GM21390 (cell line): ENCODE data around the gene ATP5PO.

Source experiments
- ATAC-seq: cut with Tn5 transposase; IDR thresholded peaks from one replicate; pipeline ENCODE4 v1.9.1; 2021; ENCODE audit not compliant: unreplicated experiment

ATP5PO gene

GRCh38 chr21:33901412-33902288 lies 14.0 kb downstream of the ATP5PO start:
- no peak for ATAC-seq

- no peak for ATAC-seq
Measured at GRCh38 chr21:33899199-33899598, 16.4 kb downstream of the ATP5PO start.

- no peak for ATAC-seq
Measured at GRCh38 chr21:33898586-33898985, 17.0 kb downstream of the ATP5PO start.

DNA sequence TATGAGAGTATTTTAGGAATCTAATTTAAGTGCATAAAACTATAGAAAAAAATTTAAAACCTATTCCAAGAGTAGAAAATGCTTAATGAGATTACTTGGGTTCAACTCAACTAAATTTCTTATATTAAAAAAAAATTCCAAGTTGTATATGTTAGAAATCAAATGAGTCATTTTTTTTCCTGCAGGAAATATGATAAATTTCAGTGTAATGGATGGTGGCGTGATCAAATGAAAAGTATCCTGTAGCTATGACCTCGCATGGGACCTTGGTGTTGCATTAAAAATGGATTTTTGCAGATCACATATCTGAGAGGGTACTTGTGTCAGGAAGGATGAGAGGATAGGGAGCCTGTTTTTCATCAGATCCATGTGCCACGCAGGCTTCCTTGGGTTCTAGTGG lies 17.9 kb downstream of the ATP5PO start:
- ATAC-seq: no peak

- no peak for ATAC-seq
Measured at GRCh38 chr21:33897098-33897497, 18.5 kb downstream of the ATP5PO start.

GRCh38 chr21:33896691-33897090 lies 18.9 kb downstream of the ATP5PO start:
- no peak for ATAC-seq

- ATAC-seq: no peak
Measured at GRCh38 chr21:33895356-33895755, 20.2 kb downstream of the ATP5PO start.

DNA sequence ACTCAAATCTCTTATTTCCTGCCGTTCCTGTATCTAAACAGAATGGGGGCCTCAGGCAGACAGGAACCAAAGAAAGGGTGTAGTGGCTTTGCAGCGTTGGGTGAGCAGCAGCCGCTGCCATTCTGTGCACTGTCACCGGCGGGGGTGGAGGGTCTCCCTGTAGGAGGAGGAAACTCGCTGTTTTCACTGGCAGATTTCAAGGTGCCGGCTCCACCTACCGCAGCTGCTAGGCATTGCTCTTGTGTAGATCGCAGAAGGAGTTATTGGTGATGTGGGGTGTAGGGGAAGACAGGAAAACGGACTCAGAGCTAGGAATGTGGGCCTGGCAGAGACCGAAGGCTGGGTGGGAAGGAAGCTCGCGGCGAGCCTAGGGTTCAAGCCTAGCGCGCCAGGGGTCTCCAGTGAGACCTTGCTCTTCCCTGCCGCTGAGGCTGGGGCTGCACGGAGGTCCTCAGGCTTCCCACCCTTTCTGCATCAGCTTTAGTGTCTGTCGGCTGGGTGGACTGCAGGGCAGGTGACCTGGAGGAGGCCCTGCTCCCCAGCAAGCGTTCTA lies 20.8 kb downstream of the ATP5PO start:
- ATAC-seq: no peak

- ATAC-seq: no peak
Measured at GRCh38 chr21:33893917-33894316, 21.7 kb downstream of the ATP5PO start.

DNA sequence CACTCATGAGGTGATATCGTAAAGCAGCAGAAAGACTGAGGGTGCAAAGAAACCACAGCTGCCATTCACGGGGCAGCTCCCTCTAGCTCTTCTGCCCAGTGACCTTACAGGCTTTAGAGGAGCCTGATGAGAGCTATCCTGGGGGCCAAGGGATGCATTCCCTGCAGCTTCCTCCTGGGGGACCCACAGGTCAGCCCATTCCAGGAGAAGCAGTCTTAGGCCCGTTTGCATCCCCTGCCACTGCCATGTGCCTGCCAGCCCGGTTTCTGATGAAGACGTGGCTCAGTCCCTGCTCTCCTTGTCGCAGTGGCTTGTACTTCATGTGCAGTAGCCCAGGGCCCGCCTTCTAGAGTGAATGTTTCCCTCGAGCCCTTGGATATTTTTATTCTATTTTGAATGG lies 22.8 kb downstream of the ATP5PO start:
- no peak for ATAC-seq

- no peak for ATAC-seq
Measured at GRCh38 chr21:33890187-33890586, 25.4 kb downstream of the ATP5PO start.

GRCh38 chr21:33886321-33886720 lies 29.3 kb downstream of the ATP5PO start:
- no peak for ATAC-seq

DNA sequence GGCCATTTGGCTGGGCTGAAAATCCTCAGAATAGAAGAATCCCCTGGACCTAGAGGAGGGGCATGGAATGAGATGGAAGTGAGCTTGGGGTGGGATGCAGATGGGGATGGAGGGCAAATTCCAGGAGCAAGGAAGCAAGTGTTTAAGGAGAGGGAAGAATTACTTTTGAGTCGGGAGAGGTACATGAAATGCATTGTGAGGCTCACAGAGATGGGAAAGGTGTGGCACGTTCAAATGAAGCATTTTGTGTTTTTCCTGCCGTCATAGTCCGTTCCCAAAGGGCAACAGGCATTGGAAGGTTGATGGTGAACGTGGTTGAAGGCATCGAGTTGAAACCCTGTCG lies 30.5 kb downstream of the ATP5PO start:
- no peak for ATAC-seq

GRCh38 chr21:33884376-33885171 lies 31.0 kb downstream of the ATP5PO start:
- ATAC-seq: no peak

DNA sequence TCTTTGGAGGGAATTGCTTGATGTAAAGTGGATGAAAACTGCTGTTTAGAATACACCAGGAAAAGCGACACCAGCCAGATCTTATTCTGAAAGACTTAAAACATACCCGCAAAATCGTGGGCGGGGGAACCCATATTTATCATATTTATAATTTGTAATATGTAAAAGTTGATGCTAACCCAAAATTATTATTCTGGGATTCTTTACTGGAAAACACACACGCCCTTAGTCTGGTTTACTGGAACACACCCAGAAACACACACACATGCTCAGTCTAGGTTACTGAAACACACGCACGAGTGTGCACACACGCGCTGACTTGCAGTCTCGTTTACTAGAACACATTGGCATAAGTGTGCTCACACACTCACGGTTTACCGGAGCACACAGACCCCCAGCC lies 32.5 kb downstream of the ATP5PO start:
- no peak for ATAC-seq

- ATAC-seq: no peak
Measured at GRCh38 chr21:33881689-33882440, 33.7 kb downstream of the ATP5PO start.

GRCh38 chr21:33880626-33881025 lies 35.0 kb downstream of the ATP5PO start:
- ATAC-seq: no peak

DNA sequence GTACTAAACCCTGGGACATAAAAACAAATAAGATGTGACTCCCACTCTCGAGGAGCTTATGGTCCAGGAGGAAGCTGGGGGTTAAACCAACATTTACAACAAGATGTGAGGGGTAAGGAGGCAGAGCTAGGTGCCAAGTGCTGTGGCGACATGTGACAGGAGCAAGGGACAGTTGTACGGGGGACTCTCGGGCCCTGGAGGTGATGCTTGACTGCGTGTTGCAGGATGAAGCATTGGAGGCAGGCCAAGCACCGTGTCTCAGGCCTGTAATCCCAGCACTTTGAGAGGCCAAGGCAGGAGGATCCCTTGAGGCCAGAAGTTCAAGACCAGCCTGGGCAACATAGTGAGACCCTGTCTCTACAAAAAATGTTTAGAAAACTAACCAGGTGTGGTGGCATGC lies 36.8 kb downstream of the ATP5PO start:
- no peak for ATAC-seq

DNA sequence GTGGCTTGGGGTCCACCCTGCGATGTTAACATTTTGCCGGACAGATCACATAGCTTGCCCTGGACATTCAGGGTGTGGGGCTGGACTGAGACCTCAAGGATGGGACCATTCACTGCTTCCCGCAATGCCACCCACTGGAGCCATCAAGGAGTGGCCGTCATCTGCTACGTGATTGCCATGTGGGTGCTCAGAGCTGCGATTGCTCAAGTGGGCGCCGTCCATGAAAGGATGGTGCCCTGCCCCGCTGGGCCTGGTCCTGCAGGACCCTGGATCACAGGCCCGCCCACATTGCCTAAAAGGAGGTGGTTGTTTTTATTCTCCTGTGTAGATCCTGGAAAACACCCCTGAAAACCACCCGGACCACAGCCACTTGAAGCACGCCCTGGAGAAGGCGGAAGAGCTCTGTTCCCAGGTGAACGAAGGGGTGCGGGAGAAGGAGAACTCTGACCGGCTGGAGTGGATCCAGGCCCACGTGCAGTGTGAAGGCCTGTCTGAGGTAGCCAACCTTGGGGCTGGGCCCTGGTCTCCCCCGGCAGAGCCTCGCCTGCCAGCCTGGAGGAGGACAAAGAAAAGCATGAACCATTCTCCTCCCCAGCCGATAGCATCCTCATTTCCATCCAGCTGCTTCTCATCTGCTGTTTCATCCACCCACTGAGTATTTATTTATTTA lies 40.4 kb downstream of the ATP5PO start:
- no peak for ATAC-seq

DNA sequence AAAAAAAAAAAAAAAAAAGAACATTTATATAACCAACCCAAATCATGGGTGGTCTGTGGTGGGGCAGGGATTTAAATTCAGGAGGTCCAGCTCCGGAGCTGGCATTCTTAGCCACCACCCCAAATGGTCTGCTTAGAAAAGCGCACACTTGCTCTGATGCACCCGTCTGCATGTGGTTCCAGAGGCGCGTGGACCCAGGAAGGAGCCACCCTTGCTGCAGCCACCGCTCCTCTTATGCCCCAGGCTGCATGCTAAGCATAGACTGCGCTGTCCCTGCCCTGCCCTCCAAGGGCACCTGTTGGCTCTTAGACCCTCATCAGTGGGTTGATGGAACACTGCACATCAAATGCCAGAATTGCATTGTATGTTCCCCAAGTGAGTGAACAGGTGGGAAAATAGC lies 41.4 kb downstream of the ATP5PO start:
- ATAC-seq: no peak
